Parathyroid adenoma (tissue), 2 donors: Measurements from ENCODE around the gene TMTC2.
"Not testable (repeated sequence)": the region's sequence is repeated elsewhere in the genome, so short reads cannot be mapped to it uniquely, and the experiment has no call there.

Source experiments
- H2AFZ ChIP-seq: fragments of 300-600 bp; sonication (generic); one replicate; pipeline ENCODE4 v1.7.0; 2017; ENCODE audit warnings: antibody characterized with exemption, mild to moderate bottlenecking
- H3K27ac ChIP-seq: fragments of 300-600 bp; sonication (generic); one replicate; pipeline ENCODE4 v1.7.0; 2017
- H3K27me3 ChIP-seq: fragments of 300-600 bp; sonication (generic); one replicate; pipeline ENCODE4 v1.7.0; 2017; ENCODE audit warnings: low read length; ENCODE audit not compliant: control insufficient read depth, insufficient read depth
- H3K36me3 ChIP-seq: fragments of 300-600 bp; sonication (generic); one replicate; pipeline ENCODE4 v1.7.0; 2017; ENCODE audit warnings: low read length; ENCODE audit not compliant: control insufficient read depth, insufficient read depth
- H3K4me1 ChIP-seq: fragments of 300-600 bp; sonication (generic); one replicate; pipeline ENCODE4 v1.7.0; 2017; ENCODE audit warnings: control low read depth
- H3K4me2 ChIP-seq: fragments of 300-600 bp; sonication (generic); one replicate; pipeline ENCODE4 v1.7.0; 2017; ENCODE audit warnings: low read length
- H3K4me3 ChIP-seq: fragments of 300-600 bp; sonication (generic); one replicate; pipeline ENCODE4 v1.7.0; 2017; ENCODE audit warnings: low read depth, low read length
- H3K79me2 ChIP-seq: fragments of 300-600 bp; sonication (generic); one replicate; pipeline ENCODE4 v1.7.0; 2017; ENCODE audit warnings: control low read depth
- H3K9ac ChIP-seq: fragments of 300-600 bp; sonication (generic); one replicate; pipeline ENCODE4 v1.7.0; 2017; ENCODE audit warnings: mild to moderate bottlenecking
- H3K9me3 ChIP-seq: fragments of 300-600 bp; sonication (generic); one replicate; pipeline ENCODE4 v1.7.0; 2017; ENCODE audit warnings: low read length; ENCODE audit not compliant: control insufficient read depth
- CTCF ChIP-seq: fragments of 300-600 bp; sonication (generic); IDR thresholded peaks from one replicate; pipeline ENCODE4 v1.7.0; 2017; ENCODE audit warnings: antibody characterized with exemption, mild to moderate bottlenecking
- donor health status: primary hyperparathyroidism.

Gene TMTC2

GRCh38 chr12:82838131-82838551 lies 151.4 kb downstream of the TMTC2 start:
- H3K9ac ChIP-seq = no peak overlapping the region
- no peaks in the 10 kb centered on the region for H3K36me3 ChIP-seq
- H3K79me2 ChIP-seq = no peaks in the 10 kb centered on the region
- no peaks in the 10 kb centered on the region for H3K4me1 ChIP-seq
- H3K27ac ChIP-seq = no peak overlapping the region
- H2AFZ ChIP-seq = no peak overlapping the region
- no peak overlapping the region for H3K4me3 ChIP-seq
- no peak for TF ChIP-seq CTCF
- H3K27me3 ChIP-seq = no peaks in the 10 kb centered on the region
- H3K4me2 ChIP-seq = no peak overlapping the region
- H3K9me3 ChIP-seq = no peaks in the 10 kb centered on the region

- H3K4me2 ChIP-seq = no peak overlapping the region
- no peak for TF ChIP-seq CTCF
- no peaks in the 10 kb centered on the region for H3K79me2 ChIP-seq
- no peaks in the 10 kb centered on the region for H3K27me3 ChIP-seq
- H3K4me3 ChIP-seq = no peak overlapping the region
- H3K36me3 ChIP-seq = no peaks in the 10 kb centered on the region
- no peaks in the 10 kb centered on the region for H3K9me3 ChIP-seq
- no peaks in the 10 kb centered on the region for H3K4me1 ChIP-seq
- no peak overlapping the region for H3K9ac ChIP-seq
- H3K27ac ChIP-seq = no peak overlapping the region
- no peak overlapping the region for H2AFZ ChIP-seq
Observed at GRCh38 chr12:82838827-82839226, 152.1 kb downstream of the TMTC2 start.

GRCh38 chr12:82839796-82840195 lies 153.1 kb downstream of the TMTC2 start:
- Histone ChIP-seq H3K4me1 (no peaks in the 10 kb centered on the region), H2AFZ (no peak overlapping the region)

GRCh38 chr12:82841487-82841904 lies 154.8 kb downstream of the TMTC2 start:
- Histone ChIP-seq H3K79me2 (no peaks in the 10 kb centered on the region), H3K36me3 (no peaks in the 10 kb centered on the region), H3K9ac (no peak overlapping the region), H3K27me3 (no peaks in the 10 kb centered on the region), H3K27ac (no peak overlapping the region), H3K9me3 (no peaks in the 10 kb centered on the region), H3K4me2 (no peak overlapping the region), H2AFZ (no peak overlapping the region), H3K4me3 (no peak overlapping the region), H3K4me1 (no peaks in the 10 kb centered on the region)
- no peak for TF ChIP-seq CTCF

More at GRCh38 chr12:82839796-82840195, 153.1 kb downstream of the TMTC2 start:
- Histone ChIP-seq H3K27me3 (no peaks in the 10 kb centered on the region), H3K4me2 (no peak overlapping the region), H3K27ac (no peak overlapping the region), H3K4me3 (no peak overlapping the region), H3K79me2 (no peaks in the 10 kb centered on the region), H3K9ac (no peak overlapping the region), H3K36me3 (no peaks in the 10 kb centered on the region), H3K9me3 (no peaks in the 10 kb centered on the region)
- no peak for TF ChIP-seq CTCF

GRCh38 chr12:82842480-82842879 lies 155.8 kb downstream of the TMTC2 start:
- H3K79me2 ChIP-seq = no peaks in the 10 kb centered on the region
- H3K4me2 ChIP-seq = no peak overlapping the region
- no peak for TF ChIP-seq CTCF
- H3K9ac ChIP-seq = no peak overlapping the region
- no peak overlapping the region for H2AFZ ChIP-seq
- H3K36me3 ChIP-seq = no peaks in the 10 kb centered on the region
- no peaks in the 10 kb centered on the region for H3K4me1 ChIP-seq
- no peak overlapping the region for H3K27ac ChIP-seq
- no peak overlapping the region for H3K4me3 ChIP-seq
- H3K9me3 ChIP-seq = no peaks in the 10 kb centered on the region
- no peaks in the 10 kb centered on the region for H3K27me3 ChIP-seq

GRCh38 chr12:82845076-82845475 lies 158.4 kb downstream of the TMTC2 start:
- not testable (repeated sequence) for H3K4me2 ChIP-seq, H3K9ac ChIP-seq, H3K9me3 ChIP-seq, H3K27ac ChIP-seq, H3K4me1 ChIP-seq, H3K27me3 ChIP-seq, H3K4me3 ChIP-seq, H2AFZ ChIP-seq, H3K79me2 ChIP-seq, H3K36me3 ChIP-seq
